RWPE2 (cell line): Measurements from ENCODE around the gene SLC5A10.
A peak's percentile ranks its signal among the peaks of the same experiment; 100 is the strongest.

Experiments used
- ATAC-seq: fragments of 200-7000 bp; cut with Tn5 transposase; 3 replicates; pipeline ENCODE4 v1.9.1; 2021; ENCODE audit warnings: low read depth
- DNase-seq: peaks from one replicate; pipeline ENCODE4 v3.0.0-alpha.2; 2020; ENCODE audit warnings: low spot score
- H3K27ac ChIP-seq: fragments of 450-650 bp; 2 replicates; pipeline ENCODE4 v1.5.1; 2017; ENCODE audit warnings: mild to moderate bottlenecking; ENCODE audit not compliant: poor library complexity, severe bottlenecking
- H3K27me3 ChIP-seq: fragments of 250-450 bp; sonication (Bioruptor Pico); 2 replicates; pipeline ENCODE4 v1.5.1; 2021; ENCODE audit warnings: mild to moderate bottlenecking, moderate library complexity; ENCODE audit not compliant: insufficient read depth, poor library complexity, severe bottlenecking
- H3K36me3 ChIP-seq: fragments of 250-450 bp; sonication (Bioruptor Pico); 2 replicates; pipeline ENCODE4 v1.5.1; 2020; ENCODE audit warnings: low read depth, mild to moderate bottlenecking, moderate library complexity
- H3K4me1 ChIP-seq: fragments of 250-450 bp; sonication (Bioruptor Pico); 2 replicates; pipeline ENCODE4 v1.5.1; 2021; ENCODE audit warnings: mild to moderate bottlenecking, moderate library complexity; ENCODE audit not compliant: insufficient read depth, poor library complexity, severe bottlenecking
- H3K4me3 ChIP-seq: fragments of 250-450 bp; sonication (Bioruptor Pico); 2 replicates; pipeline ENCODE4 v1.5.1; 2021; ENCODE audit warnings: mild to moderate bottlenecking, moderate library complexity; ENCODE audit not compliant: severe bottlenecking
- H3K9me3 ChIP-seq: fragments of 250-450 bp; sonication (Bioruptor Pico); 2 replicates; pipeline ENCODE4 v1.5.1; 2021; ENCODE audit warnings: mild to moderate bottlenecking, moderate library complexity; ENCODE audit not compliant: severe bottlenecking
- TF ChIP-seq, protein P1 (sequence below): fragments of 450-650 bp; IDR thresholded peaks from one replicate; pipeline ENCODE4 v1.5.1; 2017; ENCODE audit warnings: mild to moderate bottlenecking, moderate library complexity; ENCODE audit not compliant: poor library complexity, severe bottlenecking

SLC5A10 gene

DNA sequence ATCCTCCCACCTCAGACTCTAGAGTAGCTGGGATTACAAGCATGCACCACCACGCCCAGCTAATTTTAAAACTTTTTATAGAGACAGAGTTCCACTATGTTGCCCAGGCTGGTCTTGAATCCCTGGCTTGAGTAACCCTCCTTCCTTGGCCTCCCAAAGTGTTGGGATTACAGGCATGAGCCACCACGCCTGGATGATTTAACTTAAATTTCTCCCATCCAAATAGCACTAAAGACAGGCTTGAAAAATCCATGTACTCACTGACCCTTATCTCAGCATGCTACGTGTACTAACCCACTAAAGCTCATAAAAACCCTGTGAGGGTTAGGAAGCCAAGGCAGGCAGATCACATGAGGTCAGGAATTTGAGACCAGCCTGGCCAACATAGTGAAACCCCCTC, 4.6 kb downstream of the SLC5A10 start:
- Histone ChIP-seq H3K4me3 (no peak overlapping the region), H3K4me1 (no peaks in the 10 kb centered on the region), H3K9me3 (no peaks in the 10 kb centered on the region), H3K27me3 (no peaks in the 10 kb centered on the region), H3K27ac (no peak overlapping the region), H3K36me3 (no peaks in the 10 kb centered on the region)
- ATAC-seq, result no peak
- DNase-seq, result no peak
- TF ChIP-seq, protein P1, sequence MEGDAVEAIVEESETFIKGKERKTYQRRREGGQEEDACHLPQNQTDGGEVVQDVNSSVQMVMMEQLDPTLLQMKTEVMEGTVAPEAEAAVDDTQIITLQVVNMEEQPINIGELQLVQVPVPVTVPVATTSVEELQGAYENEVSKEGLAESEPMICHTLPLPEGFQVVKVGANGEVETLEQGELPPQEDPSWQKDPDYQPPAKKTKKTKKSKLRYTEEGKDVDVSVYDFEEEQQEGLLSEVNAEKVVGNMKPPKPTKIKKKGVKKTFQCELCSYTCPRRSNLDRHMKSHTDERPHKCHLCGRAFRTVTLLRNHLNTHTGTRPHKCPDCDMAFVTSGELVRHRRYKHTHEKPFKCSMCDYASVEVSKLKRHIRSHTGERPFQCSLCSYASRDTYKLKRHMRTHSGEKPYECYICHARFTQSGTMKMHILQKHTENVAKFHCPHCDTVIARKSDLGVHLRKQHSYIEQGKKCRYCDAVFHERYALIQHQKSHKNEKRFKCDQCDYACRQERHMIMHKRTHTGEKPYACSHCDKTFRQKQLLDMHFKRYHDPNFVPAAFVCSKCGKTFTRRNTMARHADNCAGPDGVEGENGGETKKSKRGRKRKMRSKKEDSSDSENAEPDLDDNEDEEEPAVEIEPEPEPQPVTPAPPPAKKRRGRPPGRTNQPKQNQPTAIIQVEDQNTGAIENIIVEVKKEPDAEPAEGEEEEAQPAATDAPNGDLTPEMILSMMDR, result no peak

DNA sequence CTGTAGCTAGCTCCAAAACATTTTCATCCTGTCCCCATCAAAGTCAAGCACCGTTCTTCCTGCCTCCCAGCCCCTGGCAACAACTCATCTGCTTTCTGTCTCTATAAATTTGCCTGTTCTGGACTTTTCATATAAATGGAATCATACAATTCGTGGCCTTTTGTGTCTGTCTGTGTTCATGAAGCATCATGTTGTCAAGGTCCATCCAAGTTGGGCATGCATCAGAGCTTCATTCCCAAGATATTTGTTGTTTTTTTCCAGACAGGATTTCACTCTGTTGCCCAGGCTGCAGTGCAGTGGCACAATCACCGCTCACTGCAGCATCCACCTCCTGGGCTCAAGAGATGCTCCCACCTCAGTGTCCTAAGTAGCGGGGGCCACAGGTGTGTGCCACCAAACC, 5.9 kb downstream of the SLC5A10 start:
- H3K27me3 ChIP-seq, result no peaks in the 10 kb centered on the region
- H3K4me1 ChIP-seq, result no peaks in the 10 kb centered on the region

DNA sequence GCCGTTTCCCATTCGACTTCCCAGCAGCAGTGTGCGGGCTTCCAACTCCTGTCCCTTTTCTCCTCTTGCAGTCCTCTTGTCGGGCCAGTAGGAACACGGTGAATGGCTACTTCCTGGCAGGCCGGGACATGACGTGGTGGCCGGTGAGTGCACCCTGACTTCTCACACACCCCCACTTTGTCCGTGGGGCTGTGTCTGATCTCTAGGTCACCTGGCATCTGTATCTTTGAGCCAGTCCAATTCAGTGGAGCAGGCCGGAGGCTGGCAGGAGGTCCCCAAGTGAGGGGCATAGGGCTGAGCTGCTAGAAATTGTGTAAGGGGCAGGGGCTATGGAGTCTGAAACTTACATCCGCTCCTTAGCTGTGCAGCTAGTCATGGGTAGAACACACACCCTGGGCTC, 6.6 kb downstream of the SLC5A10 start:
- Histone ChIP-seq H3K4me3 (no peak overlapping the region), H3K4me1 (no peaks in the 10 kb centered on the region), H3K27me3 (no peaks in the 10 kb centered on the region), H3K9me3 (no peaks in the 10 kb centered on the region), H3K36me3 (no peaks in the 10 kb centered on the region), H3K27ac (no peak overlapping the region)
- ATAC-seq (no peak), DNase-seq (no peak)
- TF ChIP-seq, protein P1, result no peak

More for the DNA sequence above, 5.9 kb downstream of the SLC5A10 start:
- H3K27ac ChIP-seq, result no peak overlapping the region
- no peaks in the 10 kb centered on the region for H3K9me3 ChIP-seq
- no peak overlapping the region for H3K4me3 ChIP-seq
- ATAC-seq, result no peak
- TF ChIP-seq, protein P1, result no peak
- no peaks in the 10 kb centered on the region for H3K36me3 ChIP-seq
- DNase-seq, result no peak

DNA sequence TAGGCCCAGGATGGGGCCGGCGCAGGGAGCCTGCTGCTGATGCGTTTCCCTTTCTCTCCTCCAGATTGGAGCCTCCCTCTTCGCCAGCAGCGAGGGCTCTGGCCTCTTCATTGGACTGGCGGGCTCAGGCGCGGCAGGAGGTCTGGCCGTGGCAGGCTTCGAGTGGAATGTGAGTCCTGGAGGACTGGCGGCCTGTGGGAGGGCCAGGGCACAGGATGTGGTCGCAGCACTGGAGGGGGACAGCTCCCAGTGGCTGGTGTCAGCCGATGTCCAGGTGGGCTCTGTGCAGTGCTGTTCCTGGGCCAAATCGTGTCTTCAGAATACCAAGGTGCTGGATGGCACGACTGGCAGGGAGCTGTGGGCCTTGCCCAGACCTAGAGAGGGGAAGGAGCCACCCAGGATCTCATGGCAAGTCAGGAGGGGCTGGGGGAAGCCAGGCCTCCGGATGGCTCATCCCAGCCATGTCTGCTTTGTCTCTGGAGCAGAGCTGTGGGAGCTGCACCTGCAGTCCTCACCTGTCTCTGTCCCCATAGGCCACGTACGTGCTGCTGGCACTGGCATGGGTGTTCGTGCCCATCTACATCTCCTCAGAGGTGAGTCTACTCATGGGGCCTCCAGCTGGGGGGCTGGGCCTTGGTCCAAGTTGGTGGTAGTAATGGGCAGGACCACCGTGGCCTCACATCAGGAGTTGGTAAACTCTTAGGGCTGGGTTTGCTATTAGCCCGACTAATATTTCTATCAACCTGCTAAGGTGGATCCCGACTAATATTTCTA, 7.3 kb downstream of the SLC5A10 start:
- H3K36me3 ChIP-seq, result no peaks in the 10 kb centered on the region
- H3K4me3 ChIP-seq, result no peak overlapping the region
- TF ChIP-seq, protein P1, result no peak
- no peak overlapping the region for H3K27ac ChIP-seq
- ATAC-seq, result no peak
- no peaks in the 10 kb centered on the region for H3K9me3 ChIP-seq
- DNase-seq, result no peak
- H3K4me1 ChIP-seq, result no peaks in the 10 kb centered on the region
- H3K27me3 ChIP-seq, result no peaks in the 10 kb centered on the region

DNA sequence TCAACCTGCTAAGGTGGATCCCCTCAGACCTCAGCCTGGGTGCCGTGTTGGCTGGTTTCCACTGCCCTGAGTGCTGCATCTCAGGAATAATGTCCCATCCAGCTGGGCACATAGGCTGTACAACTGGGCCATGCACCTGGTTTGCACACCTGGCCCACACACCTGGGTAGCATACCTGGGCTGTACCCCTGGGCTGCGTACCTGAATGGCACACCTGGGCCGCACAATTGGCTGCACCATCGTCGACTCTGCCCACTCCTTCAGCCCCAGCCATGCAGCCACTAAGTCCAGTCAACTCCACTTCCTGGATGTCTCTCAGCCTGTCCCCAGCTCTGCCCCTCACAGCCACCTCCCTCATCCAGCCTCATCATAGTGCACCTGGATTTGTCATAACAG, 7.9 kb downstream of the SLC5A10 start:
- no peaks in the 10 kb centered on the region for H3K4me1 ChIP-seq
- no peaks in the 10 kb centered on the region for H3K36me3 ChIP-seq
- ATAC-seq (no peak), DNase-seq (peak; percentile 51)
- H3K9me3 ChIP-seq, result no peaks in the 10 kb centered on the region
- H3K27me3 ChIP-seq, result no peaks in the 10 kb centered on the region
- H3K4me3 ChIP-seq, result no peak overlapping the region
- H3K27ac ChIP-seq, result no peak overlapping the region
- TF ChIP-seq, protein P1, result no peak
